Smooth muscle cell of the brain vasculature (primary cell): Measurements from ENCODE around the gene DPF3.

Experiments used
- DNase-seq: peaks from one replicate; pipeline ENCODE4 v3.0.0-alpha.2; 2012; ENCODE audit warnings: low read depth, low spot score

DPF3 gene

GRCh38 chr14:72742838-72743195, 151.1 kb downstream of the DPF3 start:
- DNase-seq: no peak

DNA sequence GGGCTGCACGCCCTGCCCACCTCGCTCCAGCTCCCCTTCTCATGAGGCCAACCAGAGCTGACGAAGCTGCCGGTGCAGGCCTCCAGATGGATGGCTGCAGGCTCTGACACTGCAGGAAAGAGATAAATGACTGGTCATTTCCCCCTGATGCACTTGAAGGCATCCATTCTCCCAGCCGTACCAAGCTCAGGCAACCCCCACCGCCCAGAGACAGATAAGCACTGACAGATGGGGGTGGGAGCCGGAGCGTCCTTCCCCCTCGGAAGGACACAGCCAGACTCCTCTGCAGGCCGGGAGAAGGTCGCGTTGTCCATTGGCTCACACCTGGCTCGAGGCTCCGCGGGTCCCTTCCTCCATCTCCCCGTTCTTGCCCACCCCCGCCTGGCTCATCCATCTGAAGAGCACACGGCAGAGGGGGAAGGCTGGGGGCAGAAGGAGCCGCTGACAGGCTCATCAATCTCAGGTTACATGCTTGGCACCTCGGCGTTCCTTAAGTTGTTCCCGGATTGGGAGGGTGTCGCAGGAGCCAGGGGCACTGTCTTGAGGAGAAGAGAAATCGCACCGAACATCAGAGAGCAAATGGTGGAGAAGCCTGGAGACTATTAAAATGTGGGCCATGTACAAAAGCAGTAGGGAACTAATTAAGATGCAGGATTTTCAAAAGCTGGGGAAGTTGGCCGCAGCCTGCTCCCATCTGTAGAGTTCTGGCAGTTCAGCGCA, 151.6 kb downstream of the DPF3 start:
- DNase-seq: no peak

DNA sequence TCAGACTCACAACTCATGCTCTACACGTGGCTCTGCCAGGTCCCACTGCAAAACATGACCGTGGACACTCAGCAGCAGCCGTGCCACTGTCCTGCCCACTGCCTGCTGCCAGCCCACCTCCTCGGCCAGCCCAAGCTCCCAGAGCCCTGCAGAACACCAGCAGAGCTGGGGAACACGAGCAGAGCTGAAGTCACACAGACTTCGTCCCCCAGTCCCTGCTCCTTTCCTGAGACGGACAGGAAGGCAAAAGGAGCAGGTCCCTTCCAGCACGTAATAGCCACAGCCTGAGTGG, 152.1 kb downstream of the DPF3 start:
- DNase-seq: no peak

GRCh38 chr14:72740966-72741825, 152.7 kb downstream of the DPF3 start:
- no peak for DNase-seq

DNA sequence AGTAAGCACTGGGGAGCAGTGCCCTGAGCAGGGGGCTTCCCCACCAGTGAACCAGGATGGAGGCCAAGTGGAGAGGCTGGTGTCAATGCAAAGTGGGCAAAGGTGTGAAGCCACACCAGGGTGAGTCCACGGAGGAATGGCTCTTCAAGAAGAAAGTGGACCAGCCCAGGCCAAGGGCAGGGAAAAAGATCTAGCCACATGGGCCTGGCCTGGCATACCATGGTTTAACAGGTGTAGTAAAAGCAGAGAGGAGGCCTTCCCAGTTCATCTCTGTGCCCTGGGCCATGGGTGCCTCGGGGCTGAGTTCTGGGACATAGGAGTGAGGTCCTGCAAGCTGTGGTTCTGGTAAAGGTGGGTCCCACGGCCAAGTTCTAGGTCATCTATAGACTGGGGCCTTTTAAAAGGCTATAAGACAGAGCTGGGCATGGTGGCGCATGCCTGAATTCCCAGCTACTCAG, 153.4 kb downstream of the DPF3 start:
- DNase-seq: no peak

DNA sequence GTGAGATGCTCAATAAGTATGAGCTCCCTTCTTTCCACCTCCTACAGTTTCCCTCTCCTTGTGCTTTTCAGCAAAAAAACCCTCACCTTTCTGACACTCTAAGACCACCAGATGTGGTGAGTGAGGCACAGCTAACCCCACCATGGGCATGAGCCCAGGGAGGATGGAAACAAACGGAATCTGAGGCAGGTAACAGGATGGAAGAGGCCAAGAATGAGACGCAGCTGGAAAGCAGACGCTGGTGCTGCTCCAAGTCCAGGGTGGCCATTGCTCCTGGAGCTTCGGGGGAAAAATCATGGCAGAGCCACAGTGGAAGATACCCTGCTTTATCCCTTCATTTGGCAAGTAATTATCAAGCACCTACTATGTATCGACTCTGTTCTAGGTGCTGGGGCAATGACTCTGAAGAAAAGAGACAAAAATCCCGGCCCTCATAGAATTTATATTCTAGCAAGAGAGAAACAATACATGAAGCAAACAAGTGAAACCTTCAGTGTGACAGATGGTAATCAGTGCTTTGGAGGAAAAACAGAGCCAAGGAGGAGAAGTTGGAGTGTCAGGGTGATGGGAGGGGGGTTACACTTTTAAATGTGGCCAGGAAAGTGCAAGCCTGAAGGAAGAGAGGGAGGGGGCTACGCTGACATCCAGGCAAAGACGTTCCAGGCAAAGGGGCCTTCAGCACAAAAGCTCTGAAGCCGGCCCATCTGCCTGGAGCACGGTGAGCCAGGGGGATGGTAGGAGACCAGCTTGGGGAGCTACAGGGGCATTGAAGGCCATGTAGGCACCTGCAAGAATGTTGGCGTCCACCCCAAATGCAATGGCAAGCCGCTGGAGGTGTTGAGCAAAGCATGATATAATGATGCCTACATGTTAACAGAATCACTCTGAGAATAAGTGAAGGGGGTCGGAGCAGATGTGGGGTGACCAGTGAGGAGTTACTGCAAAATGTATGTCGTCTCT, 154.2 kb downstream of the DPF3 start:
- no peak for DNase-seq

DNA sequence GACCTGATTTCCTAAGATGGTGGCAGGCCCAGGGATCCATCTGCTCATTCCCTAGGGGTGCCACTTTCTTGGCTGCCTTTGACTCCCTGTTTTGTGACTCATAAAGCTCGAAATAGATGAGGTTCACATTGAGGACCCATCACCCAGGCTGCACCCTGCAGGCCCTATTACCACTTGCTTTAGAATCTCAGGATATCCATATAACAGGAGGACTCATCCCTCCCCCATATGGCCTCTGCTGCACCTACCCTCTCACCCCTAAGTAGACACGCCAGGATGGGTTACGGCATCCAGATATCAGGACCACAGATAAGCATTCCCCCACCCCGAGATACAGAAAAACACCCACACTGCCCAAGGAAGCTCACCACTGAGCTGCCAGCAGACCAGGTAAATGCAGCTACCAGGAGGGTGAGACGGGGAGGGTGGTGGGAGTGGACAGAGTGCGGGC, 155.7 kb downstream of the DPF3 start:
- no peak for DNase-seq

DNA sequence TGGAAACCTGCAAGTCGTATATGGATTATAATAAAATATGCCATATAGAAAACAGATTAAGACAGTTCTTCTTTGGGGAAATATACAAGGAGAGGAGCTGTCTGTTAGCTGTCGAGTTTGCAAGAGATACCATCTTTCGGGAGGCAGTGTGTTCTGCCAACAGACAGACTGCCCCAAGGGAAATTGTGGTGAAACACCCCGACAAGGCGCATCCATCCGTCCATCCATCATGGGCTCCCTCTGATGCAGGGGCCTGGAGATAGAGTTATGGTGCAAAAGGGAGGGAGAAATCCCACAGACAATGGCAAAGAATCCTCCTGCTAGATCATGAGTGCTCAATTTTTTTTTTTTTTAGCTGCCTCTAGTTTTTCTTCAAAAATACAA, 156.3 kb downstream of the DPF3 start:
- no peak for DNase-seq

GRCh38 chr14:72736786-72737559, 156.9 kb downstream of the DPF3 start:
- no peak for DNase-seq

DNA sequence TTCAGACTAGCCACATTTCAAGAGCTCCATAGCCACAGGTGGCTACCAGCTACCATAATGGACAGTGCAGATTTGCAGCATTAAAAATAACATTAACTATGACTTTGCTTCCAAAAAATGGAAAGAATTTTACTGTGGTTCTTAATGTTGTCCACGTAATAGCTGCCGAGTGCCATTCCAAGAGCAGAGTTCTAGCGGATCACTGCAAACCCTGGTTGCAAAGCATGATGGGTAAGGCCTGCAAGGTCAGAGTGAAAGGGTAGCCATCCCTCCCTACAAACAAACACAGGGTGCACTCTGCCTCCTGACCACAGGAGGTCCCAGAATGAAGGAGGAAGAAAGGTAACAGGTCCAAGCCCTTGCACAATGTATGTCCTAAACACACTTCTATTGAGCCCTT, 157.6 kb downstream of the DPF3 start:
- no peak for DNase-seq

GRCh38 chr14:72732022-72732780, 161.7 kb downstream of the DPF3 start:
- DNase-seq: no peak

DNA sequence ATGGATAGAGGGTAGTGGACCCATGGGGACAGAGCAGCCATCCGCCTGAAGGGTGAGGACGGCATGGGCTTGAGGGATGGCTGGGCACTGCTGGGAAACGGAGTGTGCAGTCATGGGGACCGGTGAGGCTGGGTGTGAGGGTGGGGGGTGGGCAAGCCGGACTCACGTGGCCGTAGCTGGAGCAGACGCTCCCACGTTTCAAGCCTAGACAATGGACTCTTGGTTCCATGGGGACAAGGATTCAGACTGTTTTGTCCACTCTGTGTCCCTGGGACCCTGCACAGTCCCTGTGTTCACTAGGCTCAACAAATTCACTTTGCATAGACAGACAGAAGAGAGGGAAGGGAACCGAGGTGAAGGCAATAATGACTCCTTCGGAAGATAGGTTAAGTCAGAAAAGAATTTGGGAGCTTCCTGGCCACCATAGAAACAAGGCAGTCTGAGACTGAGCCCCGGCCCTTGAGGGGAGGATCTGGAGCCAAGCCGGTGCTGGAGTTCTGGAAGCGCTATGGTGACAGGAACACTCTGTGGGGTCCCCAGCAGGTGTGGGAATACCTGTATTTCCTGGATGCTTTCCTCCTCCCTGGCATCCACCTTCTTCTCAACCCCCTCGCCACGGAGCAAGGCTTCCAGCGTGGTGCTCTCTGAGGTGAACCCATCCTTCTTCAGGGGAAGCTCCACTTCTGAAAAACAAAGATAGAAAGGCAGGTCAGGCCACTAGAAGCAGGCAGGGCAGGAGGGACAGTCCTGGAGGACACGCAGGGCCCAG, 162.5 kb downstream of the DPF3 start:
- no peak for DNase-seq

DNA sequence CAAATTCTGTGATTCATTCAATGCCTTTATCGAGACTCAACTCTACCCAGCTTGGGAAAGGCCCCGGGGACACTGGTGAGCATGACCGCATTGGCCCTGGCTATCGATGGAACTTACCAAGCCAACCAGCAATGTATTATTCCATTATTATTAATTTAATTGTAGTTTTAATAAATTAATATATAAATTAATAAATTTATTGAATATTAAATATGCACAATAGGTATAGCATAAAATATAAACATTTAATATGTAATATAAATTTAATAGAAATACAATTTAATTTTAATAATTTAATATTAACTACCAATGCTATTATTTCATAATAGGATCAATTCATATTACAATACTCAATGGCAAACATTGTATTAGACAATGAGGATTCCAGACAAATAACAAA, 163.4 kb downstream of the DPF3 start:
- DNase-seq: no peak

DNA sequence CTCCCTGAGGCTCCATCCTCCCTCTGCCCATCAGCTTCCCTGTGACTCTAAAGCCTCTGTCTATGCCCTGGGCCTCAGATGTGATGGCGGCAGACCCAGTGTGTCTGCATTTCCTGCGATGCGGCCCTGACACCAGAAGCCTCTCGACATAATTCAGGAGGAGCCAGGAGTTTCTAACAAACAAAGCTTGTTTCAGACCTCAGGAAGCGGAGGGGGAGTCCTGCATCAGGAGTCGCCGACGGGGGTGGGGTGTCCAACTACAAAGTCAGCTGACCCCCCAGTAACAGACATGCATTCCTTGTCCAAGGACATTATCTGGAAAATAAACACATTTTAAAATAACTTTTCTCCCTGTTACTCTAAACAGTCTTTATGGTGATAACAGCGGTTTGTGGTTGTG, 167.5 kb downstream of the DPF3 start:
- DNase-seq: no peak

DNA sequence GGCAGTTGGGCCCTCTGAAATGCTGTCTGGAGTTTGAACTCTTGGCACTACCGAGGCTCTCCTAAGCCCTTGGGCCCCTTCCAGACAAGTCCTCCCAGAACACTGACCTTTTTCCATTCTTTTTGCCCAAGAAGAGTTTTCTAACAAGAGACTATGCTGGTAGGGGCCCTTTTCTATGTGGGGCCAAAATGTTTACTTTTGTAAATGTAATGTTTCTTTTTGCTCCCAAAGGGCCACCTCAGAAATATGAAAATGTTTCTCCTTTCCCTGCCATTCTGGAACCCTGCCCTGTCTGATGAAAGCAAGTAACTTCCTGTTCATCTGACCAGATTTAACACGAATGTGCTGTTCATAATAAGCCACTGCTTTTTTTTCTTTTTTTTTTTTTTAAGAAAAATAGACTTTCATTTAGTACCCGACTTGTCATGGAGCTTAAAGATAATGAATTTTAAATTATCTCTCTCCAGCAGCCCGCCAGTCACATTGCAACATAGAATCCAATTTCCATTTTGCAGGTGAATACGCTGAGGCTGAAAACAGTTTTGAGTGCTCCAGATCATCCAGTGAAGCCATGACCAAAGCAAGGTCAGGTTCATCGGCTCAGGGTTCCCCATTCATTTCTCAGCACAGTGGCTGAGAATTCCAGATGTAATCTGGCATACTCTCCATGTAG, 169.9 kb downstream of the DPF3 start:
- DNase-seq: peak; percentile 83

DNA sequence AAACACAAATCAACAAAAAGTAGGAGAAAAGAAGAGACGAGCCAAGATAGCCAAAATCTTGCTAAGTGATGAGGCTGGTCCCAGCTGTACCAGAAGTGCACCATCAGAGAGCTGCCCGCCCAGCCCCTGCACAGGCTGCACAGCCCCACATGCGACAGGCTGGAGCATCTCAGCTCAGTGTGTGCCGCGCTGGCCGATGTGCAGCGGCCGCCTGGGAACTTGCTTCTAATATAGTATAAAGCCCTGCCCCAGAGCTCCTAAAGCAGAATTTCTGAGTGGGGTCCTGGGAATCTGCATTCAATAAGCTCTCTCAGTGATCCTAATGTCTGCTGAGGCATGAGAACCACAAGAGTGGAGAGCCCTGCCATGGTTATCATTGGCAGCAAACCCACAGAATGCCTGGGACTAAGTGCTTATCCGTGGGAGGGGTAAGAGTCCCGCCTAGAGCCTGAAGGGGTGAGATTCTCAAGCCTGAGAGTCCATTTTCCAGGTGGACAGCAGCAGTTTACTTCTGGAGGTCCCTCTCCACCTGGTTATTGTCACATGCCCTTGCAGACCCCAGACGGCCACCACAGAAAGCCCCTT, 171.6 kb downstream of the DPF3 start:
- DNase-seq: no peak

DNA sequence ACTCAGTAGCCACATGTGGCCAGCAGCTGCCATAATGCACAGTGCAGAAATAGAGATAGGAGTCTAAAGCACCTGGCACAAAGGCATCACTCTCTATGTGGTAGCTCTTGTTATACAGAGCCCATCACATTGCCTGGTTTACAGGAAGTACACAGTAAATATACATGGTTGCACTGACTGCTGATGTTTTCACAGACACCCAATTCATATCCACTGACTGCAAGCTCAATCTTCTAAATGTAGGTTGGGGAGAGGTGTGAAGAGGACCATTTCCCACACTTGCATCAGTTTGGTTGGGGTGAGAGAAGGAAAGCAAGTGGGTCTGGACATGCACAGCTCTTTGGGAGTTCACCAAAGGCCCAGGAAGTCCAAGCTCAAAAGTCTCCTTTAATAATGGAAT, 172.8 kb downstream of the DPF3 start:
- DNase-seq: no peak

GRCh38 chr14:72717220-72717619, 176.7 kb downstream of the DPF3 start:
- DNase-seq: no peak

- DNase-seq: no peak
Measured at GRCh38 chr14:72716476-72716875, 177.4 kb downstream of the DPF3 start.
